HPDE6-E6E7 (cell line): ENCODE measurements around the gene SLC25A6.
"Not testable (repeated sequence)": the region's sequence is repeated elsewhere in the genome, so short reads cannot be mapped to it uniquely, and the experiment has no call there.

Experiments
- DNase-seq: peaks from one replicate; pipeline ENCODE4 v3.0.0; 2011; ENCODE audit warnings: missing footprints; ENCODE audit errors: extremely low spot score

Gene SLC25A6

GRCh38 chrX:1412551-1413161, 20.7 kb upstream of the SLC25A6 start:
- no peak for DNase-seq

GRCh38 chrX:1411326-1411725, 19.4 kb upstream of the SLC25A6 start:
- no peak for DNase-seq

GRCh38 chrX:1407035-1407434, 15.1 kb upstream of the SLC25A6 start:
- DNase-seq, result no peak

GRCh38 chrX:1405769-1406168, 13.9 kb upstream of the SLC25A6 start:
- DNase-seq, result not testable (repeated sequence)

GRCh38 chrX:1403867-1404266, 12.0 kb upstream of the SLC25A6 start:
- not testable (repeated sequence) for DNase-seq

- no peak for DNase-seq
Measured at GRCh38 chrX:1403228-1403627, 11.3 kb upstream of the SLC25A6 start.

GRCh38 chrX:1401611-1402430, 9.9 kb upstream of the SLC25A6 start:
- DNase-seq, result no peak

- DNase-seq, result no peak
Measured at GRCh38 chrX:1400742-1401471, 9.0 kb upstream of the SLC25A6 start.

- DNase-seq, result no peak
Measured at GRCh38 chrX:1400049-1400448, 8.1 kb upstream of the SLC25A6 start.

- DNase-seq, result no peak
Measured at GRCh38 chrX:1398431-1399340, 6.8 kb upstream of the SLC25A6 start.

GRCh38 chrX:1397441-1398270, 5.7 kb upstream of the SLC25A6 start:
- no peak for DNase-seq

GRCh38 chrX:1397001-1397400, 5.1 kb upstream of the SLC25A6 start:
- DNase-seq, result no peak

- DNase-seq, result no peak
Measured at GRCh38 chrX:1395646-1396216, 3.8 kb upstream of the SLC25A6 start.

- no peak for DNase-seq
Measured at GRCh38 chrX:1394731-1395501, 3.0 kb upstream of the SLC25A6 start.

GRCh38 chrX:1393871-1394615, 2.1 kb upstream of the SLC25A6 start:
- no peak for DNase-seq

GRCh38 chrX:1392376-1393068, 609 bp upstream of the SLC25A6 start:
- DNase-seq, result peak; percentile 51

- DNase-seq, result peak; percentile 74
Measured at GRCh38 chrX:1391370-1391706, 575 bp downstream of the SLC25A6 start.

GRCh38 chrX:1390621-1391369, 1.1 kb downstream of the SLC25A6 start:
- DNase-seq, result no peak
